HepG2 (cell line): ENCODE data around the gene XPC. TPM values are rescaled to one million over a fixed set of nuclear protein-coding genes. Genes with fewer than 3 reads are reported as not detected.

ENCODE experiments used
- ATAC-seq: fragments of 200-7000 bp; cut with Tn5 transposase; 3 replicates; pipeline ENCODE4 v1.9.1; 2020; ENCODE audit warnings: mild to moderate bottlenecking, moderate library complexity
- BruUV-seq: library from RNA; stranded (reverse); fragments of 400-500 nt; replicated peaks from 2 replicates; lab custom pipeline; 2021; lab: Mats Ljungman, UMichigan
- CTCF ChIA-PET: fragments of 300-600 bp; formaldehyde crosslinking; extraction: SDS; loops from one replicate; lab custom pipeline; 2021; ENCODE audit warnings: low total read pairs, inconsistent platforms, low intra/inter-chr PET ratio; lab: Yijun Ruan, JAX
- POLR2A ChIA-PET: fragments of 350-600 bp; sonication (Branson Sonifier 250); formaldehyde crosslinking; loops from one replicate; lab custom pipeline; 2020; ENCODE audit warnings: antibody characterized with exemption, inconsistent platforms; lab: Yijun Ruan, JAX
- DNase-seq: peaks from one replicate; pipeline ENCODE4 v3.0.0-alpha.2; 2015; ENCODE audit warnings: low spot score
- FAIRE-seq: peaks from 3 replicates; lab custom pipeline; 2011; peaks lifted over from hg19 to GRCh38; lab: Jason Lieb, UNC
- H2AFZ ChIP-seq: one replicate; pipeline ENCODE4 v1.6.1; 2011; ENCODE audit warnings: low read length, inconsistent platforms
- H3K27ac ChIP-seq: fragments of 300-600 bp; 3 replicates; pipeline ENCODE4 v1.8.0; 2011; ENCODE audit warnings: mixed run types, mild to moderate bottlenecking, mixed read lengths, low read length, inconsistent platforms; ENCODE audit not compliant: insufficient read depth; ENCODE audit errors: extremely low read length
- H3K27me3 ChIP-seq, 2 experiments: fragments of 200-600 bp in 1 of 2; 2 replicates in 1 of 2; 3 replicates in 1 of 2; pipeline versions ENCODE4 v1.6.0 to v1.8.0; 2011; ENCODE audit warnings: low read length in 2 of 2, mild to moderate bottlenecking in 2 of 2, moderate library complexity in 2 of 2, inconsistent platforms in 1 of 2; ENCODE audit not compliant: insufficient read depth in 2 of 2, control insufficient read depth in 1 of 2
- H3K36me3 ChIP-seq, 2 experiments: fragments of 200-600 bp in 1 of 2; replicated peaks in 1 of 2; 2 replicates in 1 of 2; 3 replicates in 1 of 2; pipeline versions ENCODE4 v1.5.1 to v1.8.0; 2011; ENCODE audit warnings: low read length in 2 of 2, inconsistent platforms in 1 of 2; ENCODE audit not compliant: insufficient read depth in 2 of 2, control insufficient read depth in 1 of 2
- H3K4me1 ChIP-seq: 2 replicates; pipeline ENCODE4 v1.5.1; 2012; ENCODE audit warnings: low read length, inconsistent platforms; ENCODE audit not compliant: insufficient read depth
- H3K4me2 ChIP-seq: 2 replicates; pipeline ENCODE4 v1.6.0; 2011; ENCODE audit warnings: low read depth, low read length, inconsistent platforms
- H3K4me3 ChIP-seq, 3 experiments: fragments of 200-600 bp in 1 of 3; sonication (generic), shearing (Covaris generic) in 1 of 3; replicated peaks in 1 of 3; 2 replicates each; pipeline ENCODE4 v1.5.1; 2011 to 2016; ENCODE audit warnings: low read length in 3 of 3, inconsistent platforms in 2 of 3, low read depth in 2 of 3, mild to moderate bottlenecking in 2 of 3, control low read depth in 1 of 3, mixed read lengths in 1 of 3; ENCODE audit not compliant: insufficient read depth in 1 of 3
- H3K79me2 ChIP-seq: one replicate; pipeline ENCODE4 v1.6.1; 2011; ENCODE audit warnings: low read length, inconsistent platforms; ENCODE audit not compliant: insufficient read depth
- H3K9ac ChIP-seq: 2 replicates; pipeline ENCODE4 v1.6.0; 2011; ENCODE audit warnings: mild to moderate bottlenecking, low read depth, low read length, inconsistent platforms; ENCODE audit not compliant: insufficient read depth
- H3K9me3 ChIP-seq: 2 replicates; pipeline ENCODE4 v1.5.1; 2012; ENCODE audit warnings: mild to moderate bottlenecking, low read length
- H4K20me1 ChIP-seq: 2 replicates; pipeline ENCODE4 v1.6.0; 2011; ENCODE audit warnings: inconsistent platforms, mild to moderate bottlenecking, low read length, moderate library complexity; ENCODE audit not compliant: insufficient read depth
- CREB1 ChIP-seq, 2 experiments: fragments of 450-650 bp in 1 of 2; IDR thresholded peaks; 2 replicates each; pipeline ENCODE4 v1.6.1; 2016 to 2017; ENCODE audit warnings: control low read depth in 1 of 2, mild to moderate bottlenecking in 1 of 2, missing compliant biosample characterization in 1 of 2, missing genetic modification characterization in 1 of 2
- EHMT2 ChIP-seq: fragments of 200-600 bp; sonication (generic); IDR thresholded peaks from 2 replicates; pipeline ENCODE4 v1.7.0; 2017; ENCODE audit warnings: antibody characterized with exemption, low read depth, low read length, borderline replicate concordance
- GATAD1 ChIP-seq: IDR thresholded peaks from 2 replicates; pipeline ENCODE4 v1.6.1; 2016; ENCODE audit warnings: missing genetic modification reagents, missing compliant biosample characterization
- HDAC1 ChIP-seq: sonication (generic); formaldehyde crosslinking; IDR thresholded peaks from 2 replicates; pipeline ENCODE4 v1.5.1; 2020; ENCODE audit warnings: mild to moderate bottlenecking, missing genetic modification reagents
- MAFK ChIP-seq, 2 experiments: IDR thresholded peaks in 1 of 2; conservative IDR thresholded peaks in 1 of 2; 2 replicates each; pipeline ENCODE4 v1.6.1; 2011; ENCODE audit warnings: improper control_type of control experiment in 2 of 2, low read length in 2 of 2
- MXD4 ChIP-seq: IDR thresholded peaks from 2 replicates; pipeline ENCODE4 v1.6.1; 2016; ENCODE audit warnings: mild to moderate bottlenecking, missing biosample characterization, missing genetic modification reagents
- NR0B2 ChIP-seq: sonication (generic); formaldehyde crosslinking; IDR thresholded peaks from 2 replicates; pipeline ENCODE4 v1.4.0; 2020; ENCODE audit warnings: mild to moderate bottlenecking, missing genetic modification reagents
- SETDB1 ChIP-seq: sonication (generic); formaldehyde crosslinking; IDR thresholded peaks from 2 replicates; pipeline ENCODE4 v1.5.1; 2020; ENCODE audit warnings: missing genetic modification reagents, mild to moderate bottlenecking, borderline replicate concordance
- TFE3 ChIP-seq: IDR thresholded peaks from 2 replicates; pipeline ENCODE4 v1.6.1; 2016
- TGIF2 ChIP-seq: IDR thresholded peaks from 2 replicates; pipeline ENCODE4 v1.6.1; 2016; ENCODE audit warnings: control low read depth, missing compliant biosample characterization
- TRIM24 ChIP-seq: sonication (generic); formaldehyde crosslinking; IDR thresholded peaks from 2 replicates; pipeline ENCODE4 v1.8.0; 2022; ENCODE audit warnings: mild to moderate bottlenecking, missing genetic modification reagents
- ZNF101 ChIP-seq: sonication (generic); formaldehyde crosslinking; IDR thresholded peaks from 2 replicates; pipeline ENCODE4 v1.4.0; 2020; ENCODE audit warnings: mild to moderate bottlenecking, low read depth, missing genetic modification reagents, borderline replicate concordance
- ZNF225 ChIP-seq: sonication (generic); formaldehyde crosslinking; IDR thresholded peaks from 2 replicates; pipeline ENCODE4 v1.4.0; 2020; ENCODE audit warnings: mild to moderate bottlenecking, missing genetic modification reagents
- ZNF749 ChIP-seq: sonication (generic); formaldehyde crosslinking; IDR thresholded peaks from 2 replicates; pipeline ENCODE4 v1.8.0; 2022; ENCODE audit warnings: mild to moderate bottlenecking, missing genetic modification reagents, moderate library complexity, borderline replicate concordance
- WGBS: methylation state at CpG from one replicate; pipeline ENCODE4 v1.1.6; 2017; ENCODE audit warnings: low lambda C conversion rate; 5-methylcytosine and 5-hydroxymethylcytosine counted together
- in situ Hi-C: cut with HindIII; loops from 2 replicates; pipeline ENCODE4 v1.10.0; 2017; ENCODE audit warnings: low pct_unique_long_range_greater_than_20kb; ENCODE audit not compliant: extremely low pct_ligation_motif_present
- intact Hi-C: fragments of 100-400 bp; cut with micrococcal nuclease; formaldehyde crosslinking; loops from one replicate; pipeline ENCODE4 v1.10.0; 2022; ENCODE audit not compliant: unreplicated experiment
- polyA plus RNA-seq, 8 experiments: library from polyadenylated mRNA; depleted of rRNA in 3 of 8; stranded (reverse) in 7 of 8; unstranded in 1 of 8; fragments of >200 nt; fragmentation: Illumina TruSeq in 4 of 8; extraction: Trizol in 4 of 8; gene quantifications; 2 replicates each; pipeline versions ENCODE4 v1.2.1 to v1.2.3, GENCODE V29; 2011 to 2016; ENCODE audit warnings: low read depth in 4 of 8, missing spikeins in 1 of 8, mixed read lengths in 1 of 8; ENCODE audit not compliant: insufficient read depth in 1 of 8
- total RNA-seq, 5 experiments: library from RNA; depleted of rRNA; stranded (reverse); fragments of >200 nt; fragmentation: Illumina TruSeq; extraction: Trizol; gene quantifications; 2 replicates each; pipeline ENCODE4 v1.2.3, GENCODE V29; 2016; ENCODE audit warnings: low read depth in 1 of 5
- TF ChIP-seq, protein P1 (sequence below): sonication (generic); formaldehyde crosslinking; IDR thresholded peaks from 2 replicates; pipeline ENCODE4 v1.4.0; 2020; ENCODE audit warnings: low read depth, mild to moderate bottlenecking, missing genetic modification reagents
- TF ChIP-seq, protein P2 (sequence below): sonication (generic); formaldehyde crosslinking; IDR thresholded peaks from 2 replicates; pipeline ENCODE4 v1.4.0; 2020; ENCODE audit warnings: mild to moderate bottlenecking, missing genetic modification reagents
- TF ChIP-seq, protein P3 (sequence below): IDR thresholded peaks from 2 replicates; pipeline ENCODE4 v1.6.1; 2018; ENCODE audit warnings: missing genetic modification reagents

Gene XPC
- total and polyA plus RNA-seq, 2 of the 13 experiments (the other 11 are each of a cell fraction or from before 2014, with no cell fraction given) = 9.4 to 24.1 TPM

DNA sequence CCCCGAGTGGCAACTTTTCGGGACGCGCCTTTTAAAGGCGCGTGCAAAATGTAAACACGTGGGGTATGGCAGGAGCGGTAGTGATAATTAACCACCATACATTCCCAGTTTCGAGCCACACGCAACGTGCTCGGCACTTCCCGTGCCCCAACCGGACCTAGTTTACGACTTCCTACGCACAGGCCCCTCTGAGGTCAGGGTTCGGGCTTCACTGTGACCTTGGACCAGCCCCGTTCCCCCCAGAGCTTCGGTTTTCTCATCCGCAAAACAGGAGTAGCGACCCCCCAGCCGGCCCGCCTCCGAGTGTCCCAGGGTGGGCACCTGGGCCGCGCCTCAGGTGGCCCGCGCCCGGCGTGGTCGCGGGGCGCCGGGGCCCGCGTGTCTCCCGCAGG, 54.2 kb downstream of the XPC start:
- H3K27me3 ChIP-seq = no peaks in the 10 kb centered on the region; a peak in 1 of 5 replicates
- peaks cover 60% of the 10 kb centered on the region for H3K79me2 ChIP-seq
- H3K9ac ChIP-seq = peak overlapping the region; percentile 90
- no TSS peak for BruUV-seq
- H4K20me1 ChIP-seq = peaks cover 16% of the 10 kb centered on the region
- H3K27ac ChIP-seq = peak overlapping the region; percentile 95
- no peak overlapping the region for H2AFZ ChIP-seq
- DNase-seq = peak; percentile 60
- H3K9me3 ChIP-seq = no peaks in the 10 kb centered on the region
- intact Hi-C loops (no loop called here), in situ Hi-C loops (no loop called here)
- peak overlapping the region; percentile 91 for H3K4me2 ChIP-seq
- ATAC-seq = peak; percentile 61
- peak; percentile 54 for FAIRE-seq
- peaks cover 1 to 22% of the 10 kb centered on the region in 2 experiments; a peak in 3 of 5 replicates for H3K36me3 ChIP-seq
- H3K4me1 ChIP-seq = peaks cover 58% of the 10 kb centered on the region
- peak overlapping the region; percentile 52 to 95 (median 80) for H3K4me3 ChIP-seq
- no CpG with 5 or more reads among the region's 37 CpGs for WGBS
- ChIA-PET POLR2A (interaction anchor here (0.8 to 5.0 kb wide), 11 partner anchors 10 to 644 kb away, joined by 3 to 75 read pairs (median 8); partner anchors contain the start of genes HDAC11, LSM3 and XPC), CTCF (interaction anchor here (1.6 kb wide), 1 partner anchor 227 kb away, joined by 5 read pairs; no protein-coding TSS in a partner anchor)
- TF ChIP-seq, protein P1, sequence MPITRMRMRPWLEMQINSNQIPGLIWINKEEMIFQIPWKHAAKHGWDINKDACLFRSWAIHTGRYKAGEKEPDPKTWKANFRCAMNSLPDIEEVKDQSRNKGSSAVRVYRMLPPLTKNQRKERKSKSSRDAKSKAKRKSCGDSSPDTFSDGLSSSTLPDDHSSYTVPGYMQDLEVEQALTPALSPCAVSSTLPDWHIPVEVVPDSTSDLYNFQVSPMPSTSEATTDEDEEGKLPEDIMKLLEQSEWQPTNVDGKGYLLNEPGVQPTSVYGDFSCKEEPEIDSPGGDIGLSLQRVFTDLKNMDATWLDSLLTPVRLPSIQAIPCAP = no peak
- no peak for TF ChIP-seq ZNF225 (CRISPR knock-in tag)
- TF ChIP-seq MAFK (conservative IDR thresholded peaks at IDR 0.05 in 1 of 2, IDR thresholded peaks at IDR 0.05 in 1 of 2; ENCODE audit: low read length in 2 of 2) = no peak
- TF ChIP-seq HDAC1 (CRISPR knock-in tag) = 0 out of 2 replicates have a peak, but pooled peaks have one; percentile 62
- TF ChIP-seq, protein P2, sequence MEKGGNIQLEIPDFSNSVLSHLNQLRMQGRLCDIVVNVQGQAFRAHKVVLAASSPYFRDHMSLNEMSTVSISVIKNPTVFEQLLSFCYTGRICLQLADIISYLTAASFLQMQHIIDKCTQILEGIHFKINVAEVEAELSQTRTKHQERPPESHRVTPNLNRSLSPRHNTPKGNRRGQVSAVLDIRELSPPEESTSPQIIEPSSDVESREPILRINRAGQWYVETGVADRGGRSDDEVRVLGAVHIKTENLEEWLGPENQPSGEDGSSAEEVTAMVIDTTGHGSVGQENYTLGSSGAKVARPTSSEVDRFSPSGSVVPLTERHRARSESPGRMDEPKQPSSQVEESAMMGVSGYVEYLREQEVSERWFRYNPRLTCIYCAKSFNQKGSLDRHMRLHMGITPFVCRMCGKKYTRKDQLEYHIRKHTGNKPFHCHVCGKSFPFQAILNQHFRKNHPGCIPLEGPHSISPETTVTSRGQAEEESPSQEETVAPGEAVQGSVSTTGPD (CRISPR knock-in tag) = no peak
- TF ChIP-seq ZNF749 = 0 out of 2 replicates have a peak, but pooled peaks have one; percentile 8
- TF ChIP-seq TRIM24 (CRISPR knock-in tag) = no peak
- TF ChIP-seq NR0B2 (CRISPR knock-in tag) = no peak; the same call in 1 of the 2 replicates
- no peak for TF ChIP-seq CREB1 (IDR thresholded peaks at IDR 0.05)
- no peak for TF ChIP-seq CREB1 (CRISPR knock-in tag; IDR thresholded peaks at IDR 0.05)
- TF ChIP-seq SETDB1 (CRISPR knock-in tag) = no peak
- no peak for TF ChIP-seq TGIF2
- no peak for TF ChIP-seq TFE3
- TF ChIP-seq, protein P3, sequence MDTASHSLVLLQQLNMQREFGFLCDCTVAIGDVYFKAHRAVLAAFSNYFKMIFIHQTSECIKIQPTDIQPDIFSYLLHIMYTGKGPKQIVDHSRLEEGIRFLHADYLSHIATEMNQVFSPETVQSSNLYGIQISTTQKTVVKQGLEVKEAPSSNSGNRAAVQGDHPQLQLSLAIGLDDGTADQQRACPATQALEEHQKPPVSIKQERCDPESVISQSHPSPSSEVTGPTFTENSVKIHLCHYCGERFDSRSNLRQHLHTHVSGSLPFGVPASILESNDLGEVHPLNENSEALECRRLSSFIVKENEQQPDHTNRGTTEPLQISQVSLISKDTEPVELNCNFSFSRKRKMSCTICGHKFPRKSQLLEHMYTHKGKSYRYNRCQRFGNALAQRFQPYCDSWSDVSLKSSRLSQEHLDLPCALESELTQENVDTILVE = no peak
- TF ChIP-seq GATAD1 (CRISPR knock-in tag) = peak; percentile 74; the same call in 1 of the 2 replicates
- peak; percentile 90; the same call in 1 of the 2 replicates for TF ChIP-seq ZNF101 (CRISPR knock-in tag)
- peak; percentile 85; the same call in 1 of the 2 replicates for TF ChIP-seq MXD4 (CRISPR knock-in tag)
- TF ChIP-seq EHMT2 = no peak
